ENCODE data around the gene TRRAP.

GRCh38 chr7:98911916-98912315 is 33.6 kb downstream of the TRRAP start:
- TF ChIP-seq REST (IDR thresholded peaks at IDR 0.05; ENCODE audit: borderline replicate concordance) (no peak), POLR2AphosphoS5 (IDR thresholded peaks at IDR 0.05) (no peak), CTCF (IDR thresholded peaks at IDR 0.05; ENCODE audit: poor library complexity, severe bottlenecking) (no peak), EZH2 (IDR thresholded peaks at IDR 0.05; ENCODE audit: borderline replicate concordance, insufficient read depth, low read length, poor library complexity, severe bottlenecking) (no peak), TAF1 (IDR thresholded peaks at IDR 0.05; ENCODE audit: low read depth) (no peak), MXI1 (conservative IDR thresholded peaks at IDR 0.05; ENCODE audit: poor library complexity, severe bottlenecking) (no peak), RAD21 (conservative IDR thresholded peaks at IDR 0.05) (no peak)

Data from neural cell (in vitro differentiated cells).